Neural cell (in vitro differentiated cells): ENCODE data around the gene GRN. TPM values are rescaled to one million over a fixed set of nuclear protein-coding genes. Genes with fewer than 3 reads are reported as not detected.

Source experiments
- polyA plus RNA-seq: library from polyadenylated mRNA; depleted of rRNA; stranded (reverse); fragments of >200 nt; gene quantifications from 2 replicates; pipeline ENCODE4 v1.2.3, GENCODE V29; 2014
- small RNA-seq, 3 experiments: library from RNA; depleted of rRNA; stranded (forward); fragments of <200 nt; gene quantifications; one replicate each; pipeline ENCODE3, GENCODE V24; 2012

GRN gene
- polyA plus RNA-seq, 1 donor from 2014 or later: 21.8 TPM

Small RNA genes within 50 kb of the gene (small RNA-seq; reads per million reads assigned to genes)
- 0 to 0.41 (median 0.10) reads per million in 3 experiments for gene RF00012
- gene RNU6-453P: 0.06 to 0.49 (median 0.07) reads per million in 3 experiments

Other genes with a start within 250 kb of the GRN start
- 93.0 and 97.8 TPM in 2 replicates for gene HDAC5, start 221.7 kb upstream of the GRN start, polyA plus RNA-seq
- gene HROB, start 203.4 kb upstream of the GRN start, polyA plus RNA-seq: 1.3 TPM in 2 replicates
- not detected in 2 replicates for gene ASB16, start 174.6 kb upstream of the GRN start, polyA plus RNA-seq
- gene TMUB2, start 158.3 kb upstream of the GRN start, polyA plus RNA-seq: 59.9 and 77.4 TPM in 2 replicates
- gene ATXN7L3, start 145.4 kb upstream of the GRN start, polyA plus RNA-seq: 93.5 and 97.2 TPM in 2 replicates
- 71.7 and 73.8 TPM in 2 replicates for gene UBTF, start 125.6 kb upstream of the GRN start, polyA plus RNA-seq
- 0.05 TPM in 1 of 2 replicates, not detected in the other for gene SLC4A1, start 77.2 kb upstream of the GRN start, polyA plus RNA-seq
- gene RUNDC3A, start 36.7 kb upstream of the GRN start, polyA plus RNA-seq: 279 and 326 TPM in 2 replicates
- 73.4 and 98.8 TPM in 2 replicates for gene SLC25A39, start 20.5 kb upstream of the GRN start, polyA plus RNA-seq
- gene FAM171A2, start 18.6 kb downstream of the GRN start, polyA plus RNA-seq: 73.6 and 88.3 TPM in 2 replicates
- gene ITGA2B, start 44.3 kb downstream of the GRN start, polyA plus RNA-seq: 3.1 and 3.9 TPM in 2 replicates
- 18.5 and 24.5 TPM in 2 replicates for gene GPATCH8, start 158.1 kb downstream of the GRN start, polyA plus RNA-seq
- 2.5 and 3.0 TPM in 2 replicates for gene FZD2, start 212.2 kb downstream of the GRN start, polyA plus RNA-seq